ENCODE results near the gene SMIM14.
"Not testable (repeated sequence)": the region's sequence is repeated elsewhere in the genome, so short reads cannot be mapped to it uniquely, and the experiment has no call there.

SMIM14 gene

GRCh38 chr4:39642885-39643552 lies 4.4 kb upstream of the SMIM14 start:
- no peak for DNase-seq

GRCh38 chr4:39641451-39641850 lies 2.8 kb upstream of the SMIM14 start:
- DNase-seq, result no peak

- no peak for DNase-seq
Observed at GRCh38 chr4:39637586-39638353, 895 bp downstream of the SMIM14 start.

GRCh38 chr4:39637221-39637585 lies 1.5 kb downstream of the SMIM14 start:
- no peak for DNase-seq

- no peak for DNase-seq
Observed at GRCh38 chr4:39636531-39637184, 2.0 kb downstream of the SMIM14 start.

GRCh38 chr4:39635023-39635422 lies 3.6 kb downstream of the SMIM14 start:
- DNase-seq, result no peak

GRCh38 chr4:39631700-39632079 lies 7.0 kb downstream of the SMIM14 start:
- DNase-seq, result no peak

GRCh38 chr4:39627413-39627812 lies 11.3 kb downstream of the SMIM14 start:
- no peak for DNase-seq

- no peak for DNase-seq
Observed at GRCh38 chr4:39626913-39627312, 11.8 kb downstream of the SMIM14 start.

- no peak for DNase-seq
Observed at GRCh38 chr4:39626261-39626660, 12.4 kb downstream of the SMIM14 start.

- no peak for DNase-seq
Observed at GRCh38 chr4:39621582-39621981, 17.1 kb downstream of the SMIM14 start.

GRCh38 chr4:39620551-39621313 lies 17.9 kb downstream of the SMIM14 start:
- DNase-seq, result no peak

- no peak for DNase-seq
Observed at GRCh38 chr4:39617534-39617933, 21.1 kb downstream of the SMIM14 start.

- no peak for DNase-seq
Observed at GRCh38 chr4:39616651-39617050, 22.0 kb downstream of the SMIM14 start.

GRCh38 chr4:39616112-39616511 lies 22.6 kb downstream of the SMIM14 start:
- not testable (repeated sequence) for DNase-seq

GRCh38 chr4:39614487-39615162 lies 24.0 kb downstream of the SMIM14 start:
- DNase-seq, result no peak

GRCh38 chr4:39613093-39613656 lies 25.5 kb downstream of the SMIM14 start:
- DNase-seq, result no peak

- no peak for DNase-seq
Observed at GRCh38 chr4:39609454-39609931, 29.2 kb downstream of the SMIM14 start.

GRCh38 chr4:39608451-39608850 lies 30.2 kb downstream of the SMIM14 start:
- no peak for DNase-seq

- no peak for DNase-seq
Observed at GRCh38 chr4:39606747-39607146, 31.9 kb downstream of the SMIM14 start.

GRCh38 chr4:39597695-39598381 lies 40.8 kb downstream of the SMIM14 start:
- no peak for DNase-seq

- no peak for DNase-seq
Observed at GRCh38 chr4:39596971-39597370, 41.7 kb downstream of the SMIM14 start.
